H1 (cell line): ENCODE results near the gene EIF3B.

ENCODE experiments used
- CEBPB ChIP-seq: IDR thresholded peaks from 2 replicates; pipeline ENCODE4 v1.6.1; 2012; ENCODE audit warnings: low read depth, low read length
- EGR1 ChIP-seq: IDR thresholded peaks from 2 replicates; pipeline ENCODE4 v1.6.1; 2011; ENCODE audit warnings: low read depth, low read length, borderline replicate concordance
- EP300 ChIP-seq, 2 experiments: IDR thresholded peaks; 1 replicate in 1 of 2; 2 replicates in 1 of 2; pipeline ENCODE4 v1.6.1; 2011 to 2012; ENCODE audit warnings: low read depth in 2 of 2, low read length in 2 of 2, mild to moderate bottlenecking in 2 of 2, borderline replicate concordance in 1 of 2, inconsistent platforms in 1 of 2, moderate library complexity in 1 of 2
- EZH2 ChIP-seq: fragments of 200-600 bp; sonication (generic); IDR thresholded peaks from 2 replicates; pipeline ENCODE4 v1.7.1; 2012; ENCODE audit warnings: low read depth, mild to moderate bottlenecking, moderate library complexity, low read length, inconsistent platforms; ENCODE audit not compliant: severe bottlenecking
- JUND ChIP-seq: IDR thresholded peaks from 2 replicates; pipeline ENCODE4 v1.6.1; 2011; ENCODE audit warnings: mild to moderate bottlenecking, improper control_type of control experiment, low read length
- MAFK ChIP-seq: IDR thresholded peaks from 2 replicates; pipeline ENCODE4 v1.6.1; 2012; ENCODE audit warnings: low read depth, mild to moderate bottlenecking, improper control_type of control experiment, low read length
- RBBP5 ChIP-seq: IDR thresholded peaks from 2 replicates; pipeline ENCODE4 v1.7.1; 2012; ENCODE audit warnings: low read depth, mild to moderate bottlenecking, inconsistent platforms, low read length, moderate library complexity, borderline replicate concordance
- RNF2 ChIP-seq: fragments of 200-900, 300-1000 bp; sonication (generic); IDR thresholded peaks from 2 replicates; pipeline ENCODE4 v1.7.1; 2016; ENCODE audit warnings: borderline replicate concordance, low read depth, mild to moderate bottlenecking, antibody characterized with exemption, low read length; ENCODE audit not compliant: poor library complexity, severe bottlenecking; ENCODE audit errors: missing control alignments
- TF ChIP-seq, protein P1 (sequence below), 3 experiments: IDR thresholded peaks; 1 replicate in 2 of 3; 2 replicates in 1 of 3; pipeline versions ENCODE4 v1.5.1 to v1.6.1; 2011; ENCODE audit warnings: low read length in 3 of 3, mild to moderate bottlenecking in 3 of 3, inconsistent platforms in 2 of 3, low read depth in 1 of 3, moderate library complexity in 1 of 3; ENCODE audit not compliant: insufficient read depth in 1 of 3; ENCODE audit errors: control extremely low read depth in 1 of 3
- TF ChIP-seq, protein P2 (sequence below): IDR thresholded peaks from 2 replicates; pipeline ENCODE4 v1.6.1; 2012; ENCODE audit warnings: inconsistent platforms
- TF ChIP-seq, protein P3 (sequence below): IDR thresholded peaks from 2 replicates; pipeline ENCODE4 v1.6.1; 2011; ENCODE audit warnings: low read depth, mild to moderate bottlenecking, low read length; ENCODE audit not compliant: insufficient read depth

GRCh38 chr7:2394566-2395082, 40.0 kb downstream of the EIF3B start:
- TF ChIP-seq EP300 (IDR thresholded peaks at IDR 0.05; ENCODE audit: borderline replicate concordance in 1 of 2, low read depth in 2 of 2, low read length in 2 of 2), result no peak
- no peak for TF ChIP-seq CEBPB
- TF ChIP-seq, protein P1, sequence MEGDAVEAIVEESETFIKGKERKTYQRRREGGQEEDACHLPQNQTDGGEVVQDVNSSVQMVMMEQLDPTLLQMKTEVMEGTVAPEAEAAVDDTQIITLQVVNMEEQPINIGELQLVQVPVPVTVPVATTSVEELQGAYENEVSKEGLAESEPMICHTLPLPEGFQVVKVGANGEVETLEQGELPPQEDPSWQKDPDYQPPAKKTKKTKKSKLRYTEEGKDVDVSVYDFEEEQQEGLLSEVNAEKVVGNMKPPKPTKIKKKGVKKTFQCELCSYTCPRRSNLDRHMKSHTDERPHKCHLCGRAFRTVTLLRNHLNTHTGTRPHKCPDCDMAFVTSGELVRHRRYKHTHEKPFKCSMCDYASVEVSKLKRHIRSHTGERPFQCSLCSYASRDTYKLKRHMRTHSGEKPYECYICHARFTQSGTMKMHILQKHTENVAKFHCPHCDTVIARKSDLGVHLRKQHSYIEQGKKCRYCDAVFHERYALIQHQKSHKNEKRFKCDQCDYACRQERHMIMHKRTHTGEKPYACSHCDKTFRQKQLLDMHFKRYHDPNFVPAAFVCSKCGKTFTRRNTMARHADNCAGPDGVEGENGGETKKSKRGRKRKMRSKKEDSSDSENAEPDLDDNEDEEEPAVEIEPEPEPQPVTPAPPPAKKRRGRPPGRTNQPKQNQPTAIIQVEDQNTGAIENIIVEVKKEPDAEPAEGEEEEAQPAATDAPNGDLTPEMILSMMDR (IDR thresholded peaks at IDR 0.05; ENCODE audit: control extremely low read depth in 1 of 3, insufficient read depth in 1 of 3, low read depth in 1 of 3, low read length in 3 of 3), result no peak
- TF ChIP-seq, protein P2, sequence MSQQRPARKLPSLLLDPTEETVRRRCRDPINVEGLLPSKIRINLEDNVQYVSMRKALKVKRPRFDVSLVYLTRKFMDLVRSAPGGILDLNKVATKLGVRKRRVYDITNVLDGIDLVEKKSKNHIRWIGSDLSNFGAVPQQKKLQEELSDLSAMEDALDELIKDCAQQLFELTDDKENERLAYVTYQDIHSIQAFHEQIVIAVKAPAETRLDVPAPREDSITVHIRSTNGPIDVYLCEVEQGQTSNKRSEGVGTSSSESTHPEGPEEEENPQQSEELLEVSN, result no peak
- TF ChIP-seq RBBP5, result no peak
- TF ChIP-seq EZH2, result no peak
- TF ChIP-seq, protein P3, sequence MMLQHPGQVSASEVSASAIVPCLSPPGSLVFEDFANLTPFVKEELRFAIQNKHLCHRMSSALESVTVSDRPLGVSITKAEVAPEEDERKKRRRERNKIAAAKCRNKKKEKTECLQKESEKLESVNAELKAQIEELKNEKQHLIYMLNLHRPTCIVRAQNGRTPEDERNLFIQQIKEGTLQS, result no peak
- no peak for TF ChIP-seq RNF2
- no peak for TF ChIP-seq MAFK
- no peak for TF ChIP-seq EGR1
- no peak for TF ChIP-seq JUND
